Right lung (tissue), 10 donors: ENCODE measurements around the gene CT45A1. TPM values are rescaled to one million over a fixed set of nuclear protein-coding genes. Genes with fewer than 3 reads are reported as not detected.
"Not testable (repeated sequence)": the region's sequence is repeated elsewhere in the genome, so short reads cannot be mapped to it uniquely, and the experiment has no call there.

ENCODE experiments used
- DNase-seq, 2 donors: peaks; one replicate each; pipeline ENCODE4 v3.0.0-alpha.2; 2013
- long read RNA-seq, 8 donors: transcript quantifications; one replicate each; lab custom pipeline, GENCODE V29; 2026
- polyA plus RNA-seq, 5 donors: library from polyadenylated mRNA; unstranded; fragments of 120-200 nt; gene quantifications; one replicate each; pipeline versions ENCODE4 v1.2.1 to v1.2.3, GENCODE V29; 2013; ENCODE audit warnings: inconsistent platforms in 1 of 5, low replicate concordance in 1 of 5; ENCODE audit not compliant: insufficient read length in 5 of 5, insufficient read depth in 1 of 5

Gene CT45A1, protein sequence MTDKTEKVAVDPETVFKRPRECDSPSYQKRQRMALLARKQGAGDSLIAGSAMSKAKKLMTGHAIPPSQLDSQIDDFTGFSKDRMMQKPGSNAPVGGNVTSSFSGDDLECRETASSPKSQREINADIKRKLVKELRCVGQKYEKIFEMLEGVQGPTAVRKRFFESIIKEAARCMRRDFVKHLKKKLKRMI
- polyA plus RNA-seq, result 10 to 100 TPM in 2 of 5 donors, 1 to 10 TPM in 3; 6.7 to 16.9 (median 7.7) TPM
- long read RNA-seq, donor 1, transcript CT45A1-201 (4 exons, 1,087 nt), result major isoform, 13 of 183 reads
- long read RNA-seq, donor 1, partial matches to known transcripts, result 63 of 183 reads
- long read RNA-seq, donor 1, other reads (novel, unspliced or antisense), result 107 of 183 reads
- long read RNA-seq, donor 2, partial matches to known transcripts, result 0 of 4 reads
- long read RNA-seq, donor 2, other reads (novel, unspliced or antisense), result 0 of 4 reads
- long read RNA-seq, donor 3, partial matches to known transcripts, result 0 of 3 reads
- long read RNA-seq, donor 3, other reads (novel, unspliced or antisense), result 0 of 3 reads
- long read RNA-seq, donor 4, partial matches to known transcripts, result 0 of 1 reads
- long read RNA-seq, donor 4, other reads (novel, unspliced or antisense), result 0 of 1 reads
- long read RNA-seq, donor 5, transcript CT45A1-201 (4 exons, 1,087 nt), result major isoform, 9 of 9 reads
- long read RNA-seq, donor 5, partial matches to known transcripts, result 0 of 9 reads
- long read RNA-seq, donor 5, other reads (novel, unspliced or antisense), result 0 of 9 reads
- long read RNA-seq, donor 6, transcript CT45A1-201 (4 exons, 1,087 nt), result major isoform, 10 of 47 reads
- long read RNA-seq, donor 6, partial matches to known transcripts, result 0 of 47 reads
- long read RNA-seq, donor 6, other reads (novel, unspliced or antisense), result 37 of 47 reads
- long read RNA-seq, donor 7, partial matches to known transcripts, result 10 of 49 reads
- long read RNA-seq, donor 7, other reads (novel, unspliced or antisense), result 35 of 49 reads
- long read RNA-seq, donor 8, result 0 reads

DNA sequence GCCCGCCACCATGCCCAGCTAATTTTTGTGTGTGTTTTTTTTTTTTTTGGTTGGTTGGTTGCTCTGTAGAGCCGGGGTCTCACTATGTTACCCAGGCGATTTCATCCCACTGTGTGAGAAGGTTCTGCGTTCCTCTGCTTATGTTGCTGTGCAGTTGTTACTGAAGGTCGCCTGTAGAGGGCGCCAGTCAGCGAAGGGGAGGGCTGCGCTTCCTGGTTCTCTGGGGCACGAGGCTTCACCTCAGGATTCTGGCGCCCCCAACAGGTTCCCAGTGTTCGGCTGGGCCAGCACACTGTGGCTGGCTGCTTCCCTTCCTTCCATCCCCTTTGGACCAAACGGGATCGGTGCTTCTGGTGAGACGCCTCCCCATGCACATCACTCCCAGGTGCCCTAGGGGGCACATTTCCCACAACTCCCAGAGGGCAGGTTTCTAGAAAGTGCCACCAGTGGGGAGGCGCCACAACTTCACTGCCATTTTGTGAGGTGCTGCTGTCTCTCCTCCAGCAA, at the start of gene CT45A1:
Gene CT45A1, plus strand, starts transcription at position 457 of the 507 bp plus-strand sequence. CDS start 5,302 bp downstream, outside the sequence.
- not testable (repeated sequence) for DNase-seq

DNA sequence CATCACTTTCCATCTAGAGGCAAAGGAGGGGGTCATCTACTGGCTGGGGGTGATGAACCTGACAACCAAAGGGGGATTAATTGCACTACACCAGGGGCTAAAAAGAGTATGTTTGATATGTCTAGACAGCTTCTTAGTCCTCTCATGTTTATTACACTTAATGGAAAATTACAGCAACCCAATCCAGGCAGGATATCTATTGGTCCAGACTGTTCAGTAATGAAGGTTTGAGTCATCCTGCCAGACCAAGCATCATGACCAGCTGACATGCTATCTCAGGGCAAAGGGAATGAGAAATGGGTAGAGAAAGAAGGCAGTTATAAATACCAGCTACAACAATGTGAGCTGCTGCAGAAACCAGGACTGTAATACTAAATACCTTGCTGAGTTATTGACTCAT, 40.5 kb upstream of the CT45A1 start:
- DNase-seq, result not testable (repeated sequence)

DNA sequence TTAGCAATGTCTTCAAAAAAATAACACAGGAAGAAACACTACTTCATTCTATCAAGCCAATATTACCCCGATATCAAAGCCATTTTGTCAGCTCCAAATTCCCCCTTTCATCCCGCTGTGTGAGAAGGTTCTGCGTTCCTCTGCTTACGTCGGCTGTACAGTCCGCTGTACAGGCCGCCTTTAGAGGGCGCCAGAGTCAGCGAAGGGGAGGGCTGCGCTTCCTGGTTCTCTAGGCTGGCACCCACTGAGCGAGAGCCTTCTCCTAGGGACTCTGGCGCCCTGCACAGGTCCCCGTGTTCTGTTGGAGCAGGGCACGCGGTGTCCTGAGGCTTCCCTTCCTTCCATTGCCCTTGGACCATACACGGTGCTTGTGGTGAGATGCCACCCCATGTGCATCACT, 25.3 kb upstream of the CT45A1 start:
- no peak for DNase-seq

DNA sequence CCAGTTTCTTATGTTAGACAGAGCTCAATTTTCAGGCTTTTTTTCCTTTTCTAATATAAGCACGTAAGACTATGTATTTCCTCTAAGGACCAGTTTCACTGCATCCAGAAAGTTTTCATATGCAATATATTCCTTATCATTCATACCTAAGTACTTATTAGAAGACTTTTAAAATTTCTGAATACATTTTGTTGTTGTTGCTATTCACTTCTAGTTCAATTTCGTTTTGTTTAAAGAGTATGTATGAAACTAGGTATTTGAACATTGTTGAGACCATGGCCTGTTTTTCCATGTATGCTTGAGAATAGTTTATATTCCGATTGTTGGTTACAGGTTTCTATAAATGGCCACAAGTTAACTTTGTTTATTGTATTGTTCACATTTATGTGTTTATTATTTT, 18.0 kb upstream of the CT45A1 start:
- no peak for DNase-seq

DNA sequence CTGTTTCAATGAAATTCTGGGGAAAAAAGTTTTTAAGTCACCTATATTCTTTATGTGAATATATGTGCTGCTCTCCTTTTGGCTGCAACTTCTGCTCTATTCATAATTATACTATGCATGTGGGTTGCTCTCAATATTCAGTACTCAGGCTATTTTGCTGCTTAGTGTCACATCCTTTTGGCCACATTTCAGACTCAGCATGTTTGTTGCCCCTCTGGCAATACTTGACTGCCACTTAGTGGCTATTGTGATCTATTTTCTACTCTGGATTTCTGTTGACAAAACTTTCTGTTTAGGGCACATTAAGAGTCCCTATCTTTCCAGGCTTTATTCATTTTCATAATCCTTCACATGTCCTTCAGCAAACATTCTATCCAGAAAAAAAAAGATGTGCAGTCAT, 15.8 kb upstream of the CT45A1 start:
- DNase-seq, result no peak

DNA sequence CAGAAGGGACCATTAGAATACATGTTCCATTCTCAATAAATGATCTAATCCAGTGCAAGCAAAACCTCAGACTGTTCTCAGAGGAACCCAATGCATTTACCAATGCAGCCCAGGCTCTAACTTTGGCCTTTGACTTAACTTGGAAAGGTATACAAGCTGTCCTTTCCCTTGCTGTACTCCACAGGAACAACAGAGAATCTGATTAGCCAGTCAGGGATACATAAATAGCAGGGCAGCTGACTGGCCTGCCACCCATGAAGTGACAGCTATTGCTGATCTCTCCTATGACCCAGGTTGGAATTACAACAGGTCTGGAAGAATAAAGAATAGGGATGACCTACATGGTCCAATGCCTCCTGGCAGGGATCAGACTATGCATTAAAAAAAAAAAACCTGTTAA, 14.5 kb upstream of the CT45A1 start:
- DNase-seq, result no peak

DNA sequence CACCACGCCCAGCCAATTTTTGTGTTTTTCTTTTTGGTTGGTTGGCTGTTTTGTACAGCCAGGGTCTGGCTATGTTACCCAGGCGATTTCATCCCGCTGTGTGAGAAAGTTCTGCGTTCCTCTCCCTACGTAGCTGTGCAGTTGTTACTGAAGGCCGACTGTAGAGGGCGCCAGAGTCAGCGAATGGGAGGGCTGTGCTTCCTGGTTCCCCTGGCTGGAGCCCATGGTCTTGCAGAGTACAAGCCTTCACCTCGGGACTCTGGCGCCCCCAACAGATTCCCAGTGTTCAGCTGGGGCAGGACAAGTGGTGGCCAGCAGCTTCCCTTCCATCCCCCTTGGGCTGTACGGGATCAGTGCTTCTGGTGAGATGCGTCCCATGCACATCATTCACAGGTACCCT, 5.6 kb upstream of the CT45A1 start:
- no peak for DNase-seq

DNA sequence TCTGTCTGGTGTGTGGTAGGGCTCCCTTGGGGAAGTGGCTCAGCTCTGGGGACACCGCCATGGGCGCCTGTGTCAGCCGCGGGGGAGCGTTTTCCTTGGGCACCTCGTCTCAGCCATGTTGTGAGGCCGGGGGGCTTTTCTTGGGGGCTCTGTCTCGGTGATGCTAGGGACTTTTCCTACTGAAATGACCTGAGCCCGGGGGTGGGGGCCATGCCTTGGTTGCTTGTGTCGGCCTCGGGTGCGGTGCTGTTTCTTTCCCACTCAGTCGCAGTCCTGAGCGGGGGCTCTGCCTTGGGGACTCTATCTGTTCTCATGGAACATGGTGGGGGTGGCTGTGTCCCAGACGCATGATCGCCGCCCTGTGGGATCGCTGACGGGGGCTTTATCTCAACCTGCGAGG, 356 bp downstream of the CT45A1 start:
- no peak for DNase-seq

DNA sequence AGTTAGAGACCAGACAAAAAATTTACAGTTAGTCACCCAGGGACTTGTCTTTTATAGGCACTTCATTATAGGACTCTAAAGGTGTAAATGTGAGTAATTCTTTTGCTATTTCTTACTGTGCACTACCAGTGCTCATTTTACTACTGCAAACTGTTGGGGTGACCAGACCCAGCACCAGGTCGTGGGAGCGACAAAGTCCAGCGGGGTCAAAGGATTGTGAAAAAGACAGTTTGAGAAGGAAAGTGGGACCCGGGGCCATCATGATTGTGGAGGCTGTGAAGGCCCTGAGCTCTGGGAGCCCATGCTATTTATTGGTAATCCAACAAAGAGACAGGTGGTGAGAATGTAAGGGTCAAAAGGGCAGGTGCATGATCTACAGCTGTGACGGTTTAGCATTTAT, 21.2 kb downstream of the CT45A1 start:
- not testable (repeated sequence) for DNase-seq

DNA sequence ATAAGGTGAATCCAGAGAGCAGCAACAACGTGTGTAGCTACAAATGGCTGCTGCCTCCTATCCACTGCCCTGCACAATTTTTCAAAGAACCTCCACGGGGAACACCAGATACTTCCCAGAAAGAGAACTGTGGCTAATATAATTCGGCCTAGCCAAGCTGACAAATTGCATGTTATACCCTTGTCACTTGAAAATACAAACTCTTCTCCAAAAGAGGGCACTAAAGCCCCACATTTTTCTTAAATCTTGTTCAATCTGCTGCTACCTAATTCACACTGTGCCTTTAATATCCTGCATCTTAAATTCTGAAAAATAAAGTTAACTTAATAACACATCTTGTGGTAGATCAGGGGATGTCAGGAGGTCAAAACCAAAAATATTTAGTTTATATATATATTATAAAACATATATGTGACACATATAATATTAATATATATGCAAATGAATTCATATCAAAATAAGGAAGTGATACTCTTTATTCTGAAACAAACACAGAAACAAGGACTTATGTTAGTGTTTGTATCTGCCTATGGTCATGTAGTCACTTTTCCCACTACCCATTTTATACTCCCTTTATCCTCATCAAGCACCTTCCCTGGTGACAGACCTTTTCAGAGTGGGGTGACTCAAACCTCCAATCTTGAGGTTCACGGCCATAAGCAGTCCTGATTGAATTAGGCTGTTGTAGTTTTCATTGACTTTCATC, 24.1 kb downstream of the CT45A1 start:
- DNase-seq, result no peak

DNA sequence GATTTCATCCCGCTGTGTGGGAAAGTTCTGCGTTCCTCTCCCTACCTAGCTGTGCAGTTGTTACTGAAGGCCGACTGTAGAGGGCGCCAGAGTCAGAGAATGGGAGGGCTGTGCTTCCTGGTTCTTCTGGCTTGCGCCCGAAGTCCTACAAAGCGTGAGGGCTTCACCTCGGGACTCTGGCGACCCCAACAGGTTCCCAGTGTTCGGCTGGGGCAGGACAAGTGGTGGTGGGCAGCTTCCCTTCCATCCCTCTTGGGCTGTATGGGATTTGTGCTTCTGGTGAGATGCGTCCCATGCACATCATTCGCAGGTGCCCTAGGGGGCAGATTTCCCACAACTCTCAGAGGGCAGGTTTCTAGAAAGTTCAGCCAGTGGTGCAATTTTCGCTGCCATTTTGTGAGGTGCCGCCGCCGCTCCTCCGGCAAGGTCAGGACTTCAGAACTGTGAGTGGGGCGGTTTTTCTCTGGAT, 27.3 kb downstream of the CT45A1 start:
- DNase-seq, result no peak

DNA sequence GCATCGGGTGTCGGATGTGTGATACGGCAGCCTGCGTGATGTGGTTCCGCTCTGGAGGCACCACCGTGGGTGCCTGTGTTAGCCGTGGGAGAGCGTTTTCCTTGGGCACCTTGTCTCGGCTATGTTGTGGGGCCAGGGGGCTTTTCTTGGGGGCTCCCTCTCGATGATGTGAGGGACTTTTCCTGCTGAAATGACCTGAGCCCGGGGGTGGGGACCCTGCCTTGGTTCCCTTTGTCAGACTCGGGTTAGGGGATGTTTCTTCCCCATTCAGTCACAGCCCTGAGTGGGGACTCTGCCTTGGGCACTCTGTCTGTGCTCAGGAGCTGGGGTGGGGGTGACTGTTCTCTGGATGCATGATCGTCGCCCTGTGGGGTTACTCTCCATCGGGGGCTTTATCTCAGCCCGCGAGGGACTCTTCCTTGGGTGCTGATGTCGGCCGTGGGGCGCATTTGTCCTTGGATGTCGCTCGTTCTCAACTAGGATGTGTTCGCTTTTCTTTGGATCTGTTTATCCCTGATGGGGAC, 27.8 kb downstream of the CT45A1 start:
- no peak for DNase-seq

DNA sequence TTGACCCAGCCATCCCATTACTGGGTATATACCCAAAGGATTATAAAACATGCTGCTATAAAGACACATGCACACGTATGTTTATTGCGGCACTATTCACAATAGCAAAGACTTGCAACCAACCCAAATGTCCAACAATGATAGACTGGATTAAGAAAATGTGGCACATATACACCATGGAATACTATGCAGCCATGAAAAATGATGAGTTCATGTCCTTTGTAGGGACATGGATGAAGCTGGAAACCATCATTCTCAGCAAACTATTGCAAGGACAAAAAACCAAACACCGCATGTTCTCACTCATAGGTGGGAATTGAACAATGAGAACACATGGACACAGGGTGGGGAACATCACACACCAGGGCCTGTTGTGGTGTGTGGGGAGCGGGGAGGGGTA, 31.3 kb downstream of the CT45A1 start:
- DNase-seq, result not testable (repeated sequence)

DNA sequence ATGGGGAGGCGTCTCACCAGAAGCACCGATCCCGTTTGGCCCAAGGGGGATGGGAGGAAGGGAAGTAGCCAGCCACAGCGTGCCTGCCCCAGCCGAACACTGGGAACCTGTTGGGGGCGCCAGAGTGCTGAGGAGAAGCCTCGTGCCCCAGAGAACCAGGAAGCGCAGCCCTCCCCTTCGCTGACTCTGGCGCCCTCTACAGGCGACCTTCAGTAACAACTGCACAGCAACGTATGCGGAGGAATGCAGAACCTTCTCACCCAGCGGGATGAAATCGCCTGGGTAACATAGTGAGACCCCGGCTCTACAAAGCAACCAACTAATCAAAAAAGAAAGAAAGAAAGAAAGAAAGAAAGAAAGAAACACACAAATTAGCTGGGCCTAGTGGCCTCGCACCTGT, 54.7 kb downstream of the CT45A1 start, which contains the start of gene CT45A3:
Gene CT45A3, minus strand, starts transcription at position 101 of the 400 bp plus-strand sequence. CDS start 3,747 bp downstream, outside the sequence.
- DNase-seq, result not testable (repeated sequence)

Other genes starting within 250 kb of the CT45A1 start
- 10 to 100 TPM; 28.3 to 43.4 (median 38.5) TPM for gene INTS6L, start 193.0 kb upstream of the CT45A1 start, polyA plus RNA-seq
- gene CT45A3, start 54.6 kb downstream of the CT45A1 start, polyA plus RNA-seq, result 10 to 100 TPM in 3 of 5 donors, not detected in 2; 16.7 to 25.1 (median 17.0) TPM
- gene CT45A5, start 71.9 kb downstream of the CT45A1 start, polyA plus RNA-seq, result 10 to 100 TPM; 35.8 to 48.3 (median 44.7) TPM
- 1 to 10 TPM in 1 of 5 donors, not detected in 4; 5.0 TPM for gene CT45A6, start 89.1 kb downstream of the CT45A1 start, polyA plus RNA-seq
- gene CT45A2, start 106.4 kb downstream of the CT45A1 start, polyA plus RNA-seq, result 10 to 100 TPM in 2 of 5 donors, 1 to 10 TPM in 1, under 1 TPM in 1, not detected in 1; 0.45 to 17.7 (median 6.8) TPM
- not detected for gene CT45A7, start 123.6 kb downstream of the CT45A1 start, polyA plus RNA-seq
- gene CT45A8, start 140.9 kb downstream of the CT45A1 start, polyA plus RNA-seq, result not detected
- gene CT45A9, start 158.2 kb downstream of the CT45A1 start, polyA plus RNA-seq, result not detected
- 10 to 100 TPM in 3 of 5 donors, 1 to 10 TPM in 2; 4.4 to 18.8 (median 14.2) TPM for gene CT45A10, start 179.8 kb downstream of the CT45A1 start, polyA plus RNA-seq
- under 1 TPM in 2 of 5 donors, not detected in 3; 0.04 TPM for gene SAGE1, start 180.1 kb downstream of the CT45A1 start, polyA plus RNA-seq